Ovary (tissue), 3 donors: ENCODE results near the gene RASA4.
"Not testable (repeated sequence)": the region's sequence is repeated elsewhere in the genome, so short reads cannot be mapped to it uniquely, and the experiment has no call there.

ENCODE experiments used
- EP300 ChIP-seq: sonication (generic); formaldehyde crosslinking; IDR thresholded peaks from one replicate; pipeline ENCODE4 v1.6.1; 2017; ENCODE audit warnings: antibody characterized with exemption
- POLR2A ChIP-seq: fragments of 450-650 bp; IDR thresholded peaks from one replicate; pipeline ENCODE4 v1.6.1; 2017; ENCODE audit warnings: antibody characterized with exemption, mild to moderate bottlenecking, moderate library complexity
- TF ChIP-seq, protein P1 (sequence below), 3 donors: fragments of 450-650 bp in 2 of 3; fragments of 200-600 bp in 1 of 3; IDR thresholded peaks; one replicate each; pipeline versions ENCODE4 v1.5.1 to v1.8.0; 2016 to 2022; ENCODE audit warnings: antibody characterized with exemption in 3 of 3, mild to moderate bottlenecking in 1 of 3
- donor health status: DM: no; HTN: no; CAD: no.

GRCh38 chr7:102664765-102665164 is 48.2 kb upstream of the RASA4 start:
- TF ChIP-seq, protein P1, sequence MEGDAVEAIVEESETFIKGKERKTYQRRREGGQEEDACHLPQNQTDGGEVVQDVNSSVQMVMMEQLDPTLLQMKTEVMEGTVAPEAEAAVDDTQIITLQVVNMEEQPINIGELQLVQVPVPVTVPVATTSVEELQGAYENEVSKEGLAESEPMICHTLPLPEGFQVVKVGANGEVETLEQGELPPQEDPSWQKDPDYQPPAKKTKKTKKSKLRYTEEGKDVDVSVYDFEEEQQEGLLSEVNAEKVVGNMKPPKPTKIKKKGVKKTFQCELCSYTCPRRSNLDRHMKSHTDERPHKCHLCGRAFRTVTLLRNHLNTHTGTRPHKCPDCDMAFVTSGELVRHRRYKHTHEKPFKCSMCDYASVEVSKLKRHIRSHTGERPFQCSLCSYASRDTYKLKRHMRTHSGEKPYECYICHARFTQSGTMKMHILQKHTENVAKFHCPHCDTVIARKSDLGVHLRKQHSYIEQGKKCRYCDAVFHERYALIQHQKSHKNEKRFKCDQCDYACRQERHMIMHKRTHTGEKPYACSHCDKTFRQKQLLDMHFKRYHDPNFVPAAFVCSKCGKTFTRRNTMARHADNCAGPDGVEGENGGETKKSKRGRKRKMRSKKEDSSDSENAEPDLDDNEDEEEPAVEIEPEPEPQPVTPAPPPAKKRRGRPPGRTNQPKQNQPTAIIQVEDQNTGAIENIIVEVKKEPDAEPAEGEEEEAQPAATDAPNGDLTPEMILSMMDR (IDR thresholded peaks at IDR 0.05): not testable (repeated sequence)
- not testable (repeated sequence) for TF ChIP-seq EP300, POLR2A
